BLaER1 treated with 17β-estradiol and CSF1 and Interleukin-3, amounts not matched to agents 10 nM and 100 nM (cell line): ENCODE measurements around the gene LRFN4.
A peak's percentile ranks its signal among the peaks of the same experiment; 100 is the strongest.
"Not testable (repeated sequence)": the region's sequence is repeated elsewhere in the genome, so short reads cannot be mapped to it uniquely, and the experiment has no call there.

ENCODE experiments used
- H3K27ac ChIP-seq, 11 experiments: shearing (Covaris generic); formaldehyde crosslinking; 2 replicates each; pipeline ENCODE4 v1.8.1; 2022
- H3K27me3 ChIP-seq, 11 experiments: shearing (Covaris generic); formaldehyde crosslinking; 2 replicates each; pipeline ENCODE4 v1.8.1; 2022
- H3K36me3 ChIP-seq, 11 experiments: shearing (Covaris generic); formaldehyde crosslinking; 2 replicates each; pipeline ENCODE4 v1.8.1; 2022
- H3K4me1 ChIP-seq, 10 experiments: shearing (Covaris generic); formaldehyde crosslinking; 2 replicates each; pipeline ENCODE4 v1.8.1; 2022
- H3K4me2 ChIP-seq, 11 experiments: shearing (Covaris generic); formaldehyde crosslinking; 2 replicates each; pipeline ENCODE4 v1.8.1; 2022
- H3K4me3 ChIP-seq, 10 experiments: shearing (Covaris generic); formaldehyde crosslinking; 2 replicates each; pipeline ENCODE4 v1.8.1; 2022
- H3K9ac ChIP-seq, 11 experiments: shearing (Covaris generic); formaldehyde crosslinking; 2 replicates each; pipeline ENCODE4 v1.8.1; 2022
- H3K9me3 ChIP-seq, 11 experiments: shearing (Covaris generic); formaldehyde crosslinking; replicated peaks in 1 of 11; 2 replicates each; pipeline ENCODE4 v1.8.1; 2022
- H4K20me1 ChIP-seq, 11 experiments: shearing (Covaris generic); formaldehyde crosslinking; 2 replicates each; pipeline ENCODE4 v1.8.1; 2022
- Cebpa-rat ChIP-seq, 11 experiments: shearing (Covaris generic); IDR thresholded peaks; 2 replicates each; pipeline ENCODE4 v1.8.1; 2022

LRFN4 gene

DNA sequence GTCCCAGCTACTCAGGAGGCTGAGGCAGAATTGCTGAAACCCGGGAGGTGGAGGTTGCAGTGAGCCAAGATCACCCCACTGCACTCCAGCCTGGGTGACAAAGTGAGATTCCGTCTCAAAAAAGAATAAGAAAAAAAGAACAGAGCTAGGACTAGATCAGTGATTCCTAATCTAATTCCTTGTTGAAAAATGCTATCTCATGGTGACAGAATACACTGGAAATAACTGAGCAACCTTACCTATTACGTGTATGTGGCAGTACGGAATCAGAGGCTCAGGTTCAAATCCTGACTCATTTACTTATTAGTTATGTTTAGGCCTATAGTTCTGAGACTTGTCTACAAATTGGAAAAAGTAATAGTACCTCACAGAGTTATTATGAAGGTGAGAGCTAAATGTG lies 33.2 kb upstream of the LRFN4 start:
- H3K4me1 ChIP-seq, result peaks cover 0 to 2% (median 0%) of the 10 kb centered on the region in 10 experiments; a peak in 6 of 20 replicates
- TF ChIP-seq Cebpa-rat (IDR thresholded peaks at IDR 0.05), result no peak

DNA sequence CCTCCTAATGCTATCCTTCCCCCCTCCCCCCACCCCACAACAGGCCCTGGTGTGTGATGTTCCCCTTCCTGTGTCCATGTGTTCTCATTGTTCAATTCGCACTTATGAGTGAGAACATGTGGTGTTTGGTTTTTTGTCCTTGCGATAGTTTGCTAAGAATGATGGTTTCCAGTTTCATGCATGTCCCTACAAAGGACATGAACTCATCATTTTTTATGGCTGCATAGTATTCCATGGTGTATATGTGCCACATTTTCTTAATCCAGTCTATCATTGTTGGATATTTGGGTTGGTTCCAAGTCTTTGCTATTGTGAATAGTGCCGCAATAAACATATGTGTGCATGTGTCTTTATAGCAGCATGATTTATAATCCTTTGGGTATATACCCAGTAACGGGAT lies 32.3 kb upstream of the LRFN4 start:
- not testable (repeated sequence) for H3K27me3 ChIP-seq, H3K4me1 ChIP-seq, H3K9ac ChIP-seq, H3K9me3 ChIP-seq, H3K4me3 ChIP-seq, H3K4me2 ChIP-seq, H3K27ac ChIP-seq, H4K20me1 ChIP-seq
- peaks cover 0 to 17% (median 11%) of the 10 kb centered on the region in 11 experiments; a peak in 8 of 22 replicates for H3K36me3 ChIP-seq

More for the DNA sequence above, 33.2 kb upstream of the LRFN4 start:
- Histone ChIP-seq H3K9ac (no peak overlapping the region), H3K36me3 (peaks cover 0 to 9% (median 5%) of the 10 kb centered on the region in 11 experiments; a peak in 7 of 22 replicates), H3K4me2 (no peak overlapping the region), H3K27me3 (no peaks in the 10 kb centered on the region), H4K20me1 (no peaks in the 10 kb centered on the region), H3K27ac (no peak overlapping the region), H3K9me3 (no peaks in the 10 kb centered on the region), H3K4me3 (no peak overlapping the region)

DNA sequence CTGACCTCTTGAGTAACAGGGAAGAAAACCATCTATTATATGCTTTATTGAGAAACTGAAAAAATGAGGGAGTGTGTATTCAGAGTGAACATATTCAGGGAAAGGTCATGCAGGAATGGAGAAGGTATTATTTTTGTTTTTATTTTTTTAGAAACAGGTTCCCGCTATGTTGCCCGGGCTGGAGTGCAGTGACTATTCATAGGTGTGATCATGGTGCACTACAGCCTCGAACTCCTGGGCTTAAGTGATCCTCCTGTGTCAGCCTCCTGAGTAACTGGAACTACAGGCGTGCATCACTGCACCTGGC lies 22.4 kb upstream of the LRFN4 start:
- H4K20me1 ChIP-seq, result peaks cover 0 to 48% (median 12%) of the 10 kb centered on the region in 11 experiments; a peak in 12 of 22 replicates
- H3K36me3 ChIP-seq, result peaks cover 14 to 34% (median 22%) of the 10 kb centered on the region in 11 experiments; a peak in 19 of 22 replicates
- H3K27ac ChIP-seq, result peak overlapping the region in 2 of 11 experiments; percentile 9 to 62; a peak in 3 of 22 replicates
- no peaks in the 10 kb centered on the region for H3K9me3 ChIP-seq
- no peak for TF ChIP-seq Cebpa-rat (IDR thresholded peaks at IDR 0.05)
- H3K9ac ChIP-seq, result 0 out of 22 replicates have a peak overlapping the region, but pooled peaks of 1 of the 11 experiments have one; percentile 25
- H3K4me2 ChIP-seq, result no peak overlapping the region
- H3K4me1 ChIP-seq, result peaks cover 0 to 20% (median 14%) of the 10 kb centered on the region in 10 experiments; a peak in 13 of 20 replicates
- H3K27me3 ChIP-seq, result no peaks in the 10 kb centered on the region
- H3K4me3 ChIP-seq, result no peak overlapping the region

DNA sequence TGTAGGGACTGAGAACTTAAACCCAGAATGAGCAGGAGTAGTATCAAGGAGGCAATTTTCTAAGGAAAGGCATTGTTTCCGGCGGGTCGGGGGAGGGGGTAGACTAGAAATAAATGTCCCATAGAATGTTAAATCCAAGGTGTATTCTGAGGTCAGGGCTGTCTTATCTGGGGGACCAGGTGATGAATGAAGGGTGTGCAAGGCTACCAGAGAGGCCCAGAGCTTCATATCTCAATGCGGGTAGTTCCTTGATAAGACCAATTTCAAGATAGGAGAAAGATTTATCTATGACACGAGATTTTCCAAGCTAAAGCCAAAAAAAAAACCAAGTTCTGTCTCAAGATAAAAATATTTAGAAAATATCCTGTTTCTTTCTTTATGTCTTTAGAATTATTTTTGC lies 21.9 kb upstream of the LRFN4 start:
- H3K4me2 ChIP-seq, result no peak overlapping the region
- no peak for TF ChIP-seq Cebpa-rat (IDR thresholded peaks at IDR 0.05)

DNA sequence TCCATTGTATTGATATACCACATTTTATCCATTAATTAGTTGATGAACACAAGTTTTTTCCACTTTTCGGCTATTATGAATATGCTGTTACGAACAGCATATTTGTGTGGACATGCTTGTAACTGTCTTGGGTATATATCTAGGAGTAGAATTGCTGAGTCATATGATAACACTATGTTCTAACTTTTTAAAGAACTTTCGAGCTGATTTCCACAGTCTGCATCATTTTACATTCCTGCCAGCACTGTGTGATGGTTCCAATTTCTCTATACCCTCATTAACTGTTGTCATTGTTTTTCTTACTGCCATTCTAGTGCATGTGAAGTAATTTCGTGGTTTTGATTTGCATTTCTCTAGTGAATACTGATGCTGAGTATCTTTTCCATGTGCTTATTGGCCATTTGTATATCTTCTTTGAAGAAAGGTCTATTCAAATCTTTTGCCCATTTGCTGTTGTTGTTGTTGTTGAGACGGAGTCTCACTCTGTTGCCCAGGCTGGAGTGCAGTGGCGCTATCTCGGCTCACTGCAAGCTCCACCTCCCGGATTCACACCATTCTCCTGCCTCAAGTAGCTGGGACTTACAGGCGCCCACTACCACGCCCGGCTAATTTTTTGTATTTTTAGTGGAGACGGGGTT lies 21.0 kb upstream of the LRFN4 start:
- peak overlapping the region in 6 of 11 experiments; percentile 8 to 62 (median 24); a peak in 8 of 22 replicates for H3K27ac ChIP-seq

More for the DNA sequence above, 21.9 kb upstream of the LRFN4 start:
- Histone ChIP-seq H4K20me1 (peaks cover 0 to 53% (median 16%) of the 10 kb centered on the region in 11 experiments; a peak in 15 of 22 replicates), H3K27me3 (no peaks in the 10 kb centered on the region), H3K36me3 (peaks cover 16 to 34% (median 25%) of the 10 kb centered on the region in 11 experiments; a peak in 19 of 22 replicates), H3K4me1 (peaks cover 1 to 23% (median 16%) of the 10 kb centered on the region in 10 experiments; a peak in 17 of 20 replicates), H3K27ac (peak overlapping the region in 2 of 11 experiments; percentile 9 to 62; a peak in 3 of 22 replicates), H3K9me3 (no peaks in the 10 kb centered on the region), H3K9ac (no peak overlapping the region), H3K4me3 (no peak overlapping the region)

DNA sequence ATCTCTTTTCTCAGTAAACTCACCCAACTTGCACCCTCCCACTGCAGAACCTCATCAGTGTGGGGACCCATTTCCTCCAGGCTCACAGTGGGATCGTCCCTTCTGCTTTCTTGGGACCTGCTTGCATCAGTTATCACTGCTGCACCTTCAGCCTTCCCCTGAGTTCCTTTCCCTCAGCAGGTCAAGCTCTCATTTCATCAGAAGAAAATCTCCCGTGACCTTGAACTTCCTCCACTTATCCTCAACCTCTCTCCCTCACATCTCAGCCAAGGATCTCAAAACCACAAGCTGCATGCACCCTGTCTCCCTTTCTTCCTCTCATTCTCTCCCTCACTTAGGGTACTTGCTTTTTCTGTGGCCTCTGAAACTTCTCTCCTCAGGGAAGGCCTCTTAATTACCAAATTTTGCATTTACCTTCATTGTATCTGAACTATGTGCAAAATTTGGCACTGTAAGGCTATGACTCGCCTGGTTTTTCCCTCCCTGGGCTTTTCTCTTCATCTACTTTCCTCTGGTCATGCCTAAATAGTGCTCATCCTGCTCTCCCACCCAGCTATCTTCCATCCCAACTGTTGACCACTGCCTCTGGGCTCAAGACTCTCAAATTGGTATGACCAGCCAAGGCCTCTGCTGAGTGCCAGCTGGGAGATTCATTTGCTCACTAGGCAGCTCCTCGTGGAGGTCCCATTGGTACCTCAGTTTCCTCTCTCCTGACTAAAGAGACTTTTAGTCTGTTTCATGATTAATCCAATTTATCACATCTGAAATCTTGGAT lies 16.4 kb upstream of the LRFN4 start:
- Histone ChIP-seq H3K9ac (peak overlapping the region; percentile 8 to 100 (median 51); a peak in 17 of 22 replicates), H3K4me2 (peak overlapping the region; percentile 12 to 98 (median 94); a peak in 21 of 22 replicates), H3K4me3 (no peak overlapping the region), H3K27ac (peak overlapping the region in 4 of 11 experiments; percentile 7 to 17 (median 8); a peak in 5 of 22 replicates), H4K20me1 (peaks cover 27 to 66% (median 51%) of the 10 kb centered on the region in 11 experiments; a peak in 20 of 22 replicates), H3K9me3 (no peaks in the 10 kb centered on the region), H3K36me3 (peaks cover 28 to 64% (median 39%) of the 10 kb centered on the region in 11 experiments), H3K27me3 (no peaks in the 10 kb centered on the region), H3K4me1 (peaks cover 33 to 60% (median 53%) of the 10 kb centered on the region in 10 experiments)
- TF ChIP-seq Cebpa-rat (IDR thresholded peaks at IDR 0.05), result no peak

More for the DNA sequence above, 21.0 kb upstream of the LRFN4 start:
- peak overlapping the region in 6 of 11 experiments; percentile 0 to 41 (median 19); a peak in 5 of 22 replicates for H3K4me2 ChIP-seq
- H3K36me3 ChIP-seq, result peaks cover 19 to 43% (median 29%) of the 10 kb centered on the region in 11 experiments; a peak in 20 of 22 replicates
- no peaks in the 10 kb centered on the region for H3K27me3 ChIP-seq
- H4K20me1 ChIP-seq, result peaks cover 0 to 62% (median 25%) of the 10 kb centered on the region in 11 experiments; a peak in 15 of 22 replicates
- H3K4me3 ChIP-seq, result no peak overlapping the region
- TF ChIP-seq Cebpa-rat (IDR thresholded peaks at IDR 0.05), result no peak
- peak overlapping the region in 3 of 11 experiments; percentile 3 to 34 (median 16); a peak in 4 of 22 replicates for H3K9ac ChIP-seq
- H3K9me3 ChIP-seq, result no peaks in the 10 kb centered on the region
- peaks cover 11 to 32% (median 26%) of the 10 kb centered on the region in 10 experiments; a peak in 19 of 20 replicates for H3K4me1 ChIP-seq

DNA sequence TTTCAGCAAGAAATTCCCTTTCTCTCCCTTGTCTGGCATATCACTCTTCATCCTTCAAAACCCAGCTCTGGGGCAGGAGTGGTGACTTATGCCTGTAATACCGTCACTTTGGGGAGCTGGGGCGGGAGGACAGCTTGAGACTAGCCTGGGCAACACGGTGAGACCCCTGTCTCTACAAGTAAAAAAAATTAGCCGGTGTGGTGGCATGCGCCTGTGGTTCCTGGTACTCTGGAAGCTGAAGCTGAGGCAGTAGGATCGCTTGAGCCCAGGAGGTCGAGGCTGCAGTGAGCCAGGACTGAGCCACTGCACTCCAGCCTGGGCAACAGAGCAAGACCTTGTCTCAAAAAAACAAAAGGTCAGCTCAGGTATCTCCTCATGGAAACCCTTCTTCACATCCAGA lies 15.0 kb upstream of the LRFN4 start:
- Histone ChIP-seq H3K9ac (peak overlapping the region; percentile 95 to 100 (median 99)), H3K4me1 (peaks cover 33 to 61% (median 56%) of the 10 kb centered on the region in 10 experiments), H3K4me2 (peak overlapping the region; percentile 92 to 98 (median 96)), H3K27me3 (no peaks in the 10 kb centered on the region), H3K9me3 (no peaks in the 10 kb centered on the region), H3K36me3 (peaks cover 42 to 78% (median 52%) of the 10 kb centered on the region in 11 experiments), H4K20me1 (peaks cover 31 to 79% (median 51%) of the 10 kb centered on the region in 11 experiments; a peak in 20 of 22 replicates), H3K27ac (peak overlapping the region in 10 of 11 experiments; percentile 96 to 100 (median 99); a peak in 21 of 22 replicates), H3K4me3 (peak overlapping the region; percentile 84 to 98 (median 96))
- TF ChIP-seq Cebpa-rat (IDR thresholded peaks at IDR 0.05), result no peak

DNA sequence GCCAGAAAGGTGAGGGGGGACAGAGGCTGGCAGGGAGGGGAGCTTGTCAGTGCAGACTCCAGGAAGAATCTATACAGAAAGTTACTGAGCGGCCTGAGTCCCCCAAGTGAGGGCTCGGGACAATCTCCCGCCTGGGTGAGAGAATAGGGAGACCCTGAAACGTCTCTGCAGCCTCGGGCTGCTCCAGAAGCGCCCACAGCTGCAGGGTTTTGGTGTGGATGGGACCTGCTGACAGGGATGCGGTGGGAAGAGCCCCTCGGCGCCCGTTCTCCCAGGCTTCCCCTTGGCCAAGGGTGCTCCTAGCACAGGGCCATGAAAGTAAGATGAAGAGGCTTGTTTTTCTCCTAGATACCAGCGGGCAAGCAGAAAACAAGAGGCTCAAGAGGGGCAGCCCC lies 14.4 kb upstream of the LRFN4 start:
- peak overlapping the region; percentile 84 to 98 (median 96) for H3K4me3 ChIP-seq
- H4K20me1 ChIP-seq, result peaks cover 31 to 81% (median 51%) of the 10 kb centered on the region in 11 experiments; a peak in 20 of 22 replicates
- H3K9me3 ChIP-seq, result no peaks in the 10 kb centered on the region
- H3K36me3 ChIP-seq, result peaks cover 44 to 75% (median 50%) of the 10 kb centered on the region in 11 experiments
- no peak for TF ChIP-seq Cebpa-rat (IDR thresholded peaks at IDR 0.05)
- H3K4me1 ChIP-seq, result peaks cover 33 to 66% (median 58%) of the 10 kb centered on the region in 10 experiments
- no peaks in the 10 kb centered on the region for H3K27me3 ChIP-seq
- H3K27ac ChIP-seq, result peak overlapping the region; percentile 96 to 100 (median 99)
- H3K9ac ChIP-seq, result peak overlapping the region; percentile 95 to 100 (median 99)
- H3K4me2 ChIP-seq, result peak overlapping the region; percentile 92 to 98 (median 96)
